Measurements from ENCODE around the gene UBR3.
"Not testable (repeated sequence)": the region's sequence is repeated elsewhere in the genome, so short reads cannot be mapped to it uniquely, and the experiment has no call there.

DNA sequence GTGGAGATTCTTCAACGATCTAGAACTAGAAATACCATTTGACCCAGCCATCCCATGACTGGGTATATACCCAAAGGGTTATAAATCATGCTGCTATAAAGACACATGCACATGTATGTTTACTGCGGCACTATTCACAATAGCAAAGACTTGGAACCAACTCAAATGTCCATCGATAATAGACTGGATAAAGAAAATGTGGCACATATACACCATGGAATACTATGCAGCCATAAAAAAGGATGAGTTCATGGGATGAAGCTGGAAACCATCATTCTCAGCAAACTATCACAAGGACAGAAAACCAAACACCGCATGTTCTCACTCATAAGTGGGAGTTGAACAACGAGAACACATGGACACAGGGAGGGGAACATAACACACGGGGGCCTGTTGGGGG, 9.9 kb upstream of the UBR3 start:
- TF ChIP-seq, protein P1, sequence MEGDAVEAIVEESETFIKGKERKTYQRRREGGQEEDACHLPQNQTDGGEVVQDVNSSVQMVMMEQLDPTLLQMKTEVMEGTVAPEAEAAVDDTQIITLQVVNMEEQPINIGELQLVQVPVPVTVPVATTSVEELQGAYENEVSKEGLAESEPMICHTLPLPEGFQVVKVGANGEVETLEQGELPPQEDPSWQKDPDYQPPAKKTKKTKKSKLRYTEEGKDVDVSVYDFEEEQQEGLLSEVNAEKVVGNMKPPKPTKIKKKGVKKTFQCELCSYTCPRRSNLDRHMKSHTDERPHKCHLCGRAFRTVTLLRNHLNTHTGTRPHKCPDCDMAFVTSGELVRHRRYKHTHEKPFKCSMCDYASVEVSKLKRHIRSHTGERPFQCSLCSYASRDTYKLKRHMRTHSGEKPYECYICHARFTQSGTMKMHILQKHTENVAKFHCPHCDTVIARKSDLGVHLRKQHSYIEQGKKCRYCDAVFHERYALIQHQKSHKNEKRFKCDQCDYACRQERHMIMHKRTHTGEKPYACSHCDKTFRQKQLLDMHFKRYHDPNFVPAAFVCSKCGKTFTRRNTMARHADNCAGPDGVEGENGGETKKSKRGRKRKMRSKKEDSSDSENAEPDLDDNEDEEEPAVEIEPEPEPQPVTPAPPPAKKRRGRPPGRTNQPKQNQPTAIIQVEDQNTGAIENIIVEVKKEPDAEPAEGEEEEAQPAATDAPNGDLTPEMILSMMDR (IDR thresholded peaks at IDR 0.05): not testable (repeated sequence)
- TF ChIP-seq POLR2A (IDR thresholded peaks at IDR 0.05): not testable (repeated sequence)
